Activated naive CD8-positive, alpha-beta T cell treated with anti-CD3 and anti-CD28 coated beads, Interleukin-2, amount 50 U/mL, for 24 hours (primary cell): ENCODE measurements around the gene ARSB.
"Not testable (repeated sequence)": the region's sequence is repeated elsewhere in the genome, so short reads cannot be mapped to it uniquely, and the experiment has no call there.

Experiments
- ATAC-seq: fragments of 150-1000 bp; cut with Tn5 transposase; one replicate; pipeline ENCODE4 v1.10.0; 2021
- DNase-seq: peaks from one replicate; pipeline ENCODE4 v3.0.0; 2021
- H3K27ac Mint-ChIP-seq: one replicate; pipeline ENCODE4 v1.8.0; 2021; ENCODE audit warnings: mild to moderate bottlenecking, mixed read lengths
- H3K27me3 Mint-ChIP-seq: one replicate; pipeline ENCODE4 v1.8.0; 2021; ENCODE audit warnings: mixed read lengths
- H3K36me3 Mint-ChIP-seq: one replicate; pipeline ENCODE4 v1.8.0; 2021; ENCODE audit warnings: low read depth, mixed read lengths
- H3K4me1 Mint-ChIP-seq: one replicate; pipeline ENCODE4 v1.8.0; 2021; ENCODE audit warnings: mixed read lengths
- H3K4me3 Mint-ChIP-seq: one replicate; pipeline ENCODE4 v1.8.0; 2021; ENCODE audit warnings: mild to moderate bottlenecking, moderate library complexity, mixed read lengths
- H3K9me3 Mint-ChIP-seq: one replicate; pipeline ENCODE4 v1.8.0; 2021; ENCODE audit warnings: mixed read lengths

Gene ARSB

GRCh38 chr5:78888580-78889368 is 96.3 kb downstream of the ARSB start:
- H3K27ac Mint-ChIP-seq: no peak overlapping the region
- DNase-seq: no peak
- H3K4me3 Mint-ChIP-seq: no peak overlapping the region
- no peaks in the 10 kb centered on the region for H3K27me3 Mint-ChIP-seq
- no peak for ATAC-seq
- peaks cover 23% of the 10 kb centered on the region for H3K4me1 Mint-ChIP-seq
- peaks cover 9% of the 10 kb centered on the region for H3K36me3 Mint-ChIP-seq
- H3K9me3 Mint-ChIP-seq: no peaks in the 10 kb centered on the region

- H3K9me3 Mint-ChIP-seq: no peaks in the 10 kb centered on the region
- ATAC-seq: peak; percentile 96
- DNase-seq: peak; percentile 12
- H3K27me3 Mint-ChIP-seq: no peaks in the 10 kb centered on the region
- H3K4me3 Mint-ChIP-seq: no peak overlapping the region
- H3K36me3 Mint-ChIP-seq: peaks cover 9% of the 10 kb centered on the region
- H3K4me1 Mint-ChIP-seq: peaks cover 23% of the 10 kb centered on the region
- H3K27ac Mint-ChIP-seq: no peak overlapping the region
Observed at GRCh38 chr5:78887384-78888118, 97.6 kb downstream of the ARSB start.

- no peaks in the 10 kb centered on the region for H3K27me3 Mint-ChIP-seq
- DNase-seq: no peak
- H3K4me1 Mint-ChIP-seq: peaks cover 23% of the 10 kb centered on the region
Observed at GRCh38 chr5:78886341-78887230, 98.5 kb downstream of the ARSB start.

GRCh38 chr5:78881884-78882283 is 103.2 kb downstream of the ARSB start:
- DNase-seq: no peak
- H3K4me1 Mint-ChIP-seq: peaks cover under 1% of the 10 kb centered on the region
- no peaks in the 10 kb centered on the region for H3K9me3 Mint-ChIP-seq
- peaks cover 12% of the 10 kb centered on the region for H3K36me3 Mint-ChIP-seq
- no peak overlapping the region for H3K4me3 Mint-ChIP-seq
- H3K27me3 Mint-ChIP-seq: no peaks in the 10 kb centered on the region
- ATAC-seq: no peak
- no peak overlapping the region for H3K27ac Mint-ChIP-seq

More at GRCh38 chr5:78886341-78887230, 98.5 kb downstream of the ARSB start:
- Mint-ChIP-seq H3K9me3 (no peaks in the 10 kb centered on the region), H3K4me3 (no peak overlapping the region), H3K36me3 (peaks cover 12% of the 10 kb centered on the region), H3K27ac (no peak overlapping the region)
- no peak for ATAC-seq

- Mint-ChIP-seq H3K9me3 (no peaks in the 10 kb centered on the region), H3K36me3 (peaks cover 8% of the 10 kb centered on the region), H3K4me1 (no peaks in the 10 kb centered on the region), H3K27me3 (no peaks in the 10 kb centered on the region), H3K27ac (no peak overlapping the region), H3K4me3 (no peak overlapping the region)
- DNase-seq (no peak), ATAC-seq (no peak)
Observed at GRCh38 chr5:78879516-78879915, 105.6 kb downstream of the ARSB start.

GRCh38 chr5:78866076-78866475 is 119.0 kb downstream of the ARSB start:
- not testable (repeated sequence) for DNase-seq, H3K4me1 Mint-ChIP-seq, H3K4me3 Mint-ChIP-seq, H3K27me3 Mint-ChIP-seq, ATAC-seq, H3K27ac Mint-ChIP-seq
- Mint-ChIP-seq H3K36me3 (peaks cover 30% of the 10 kb centered on the region), H3K9me3 (peaks cover 19% of the 10 kb centered on the region)

- H3K9me3 Mint-ChIP-seq: peaks cover 17% of the 10 kb centered on the region
- H3K27me3 Mint-ChIP-seq: no peaks in the 10 kb centered on the region
- no peaks in the 10 kb centered on the region for H3K4me1 Mint-ChIP-seq
- ATAC-seq: no peak
- H3K36me3 Mint-ChIP-seq: peaks cover 32% of the 10 kb centered on the region
- DNase-seq: no peak
- no peak overlapping the region for H3K4me3 Mint-ChIP-seq
- H3K27ac Mint-ChIP-seq: no peak overlapping the region
Observed at GRCh38 chr5:78858364-78858763, 126.7 kb downstream of the ARSB start.

- Mint-ChIP-seq H3K36me3 (peaks cover 23% of the 10 kb centered on the region), H3K9me3 (peaks cover 10% of the 10 kb centered on the region), H3K4me1 (no peaks in the 10 kb centered on the region), H3K27ac (no peak overlapping the region), H3K4me3 (no peak overlapping the region), H3K27me3 (no peaks in the 10 kb centered on the region)
- no peak for ATAC-seq
- DNase-seq: no peak
Observed at GRCh38 chr5:78855026-78855425, 130.1 kb downstream of the ARSB start.

- not testable (repeated sequence) for H3K27me3 Mint-ChIP-seq, H3K27ac Mint-ChIP-seq, ATAC-seq, H3K4me1 Mint-ChIP-seq, DNase-seq, H3K4me3 Mint-ChIP-seq
- peaks cover 10% of the 10 kb centered on the region for H3K9me3 Mint-ChIP-seq
- H3K36me3 Mint-ChIP-seq: peaks cover 10% of the 10 kb centered on the region
Observed at GRCh38 chr5:78851891-78852290, 133.2 kb downstream of the ARSB start.

- peaks cover 2% of the 10 kb centered on the region for H3K9me3 Mint-ChIP-seq
- no peaks in the 10 kb centered on the region for H3K27me3 Mint-ChIP-seq
- H3K27ac Mint-ChIP-seq: no peak overlapping the region
- H3K4me3 Mint-ChIP-seq: no peak overlapping the region
- no peaks in the 10 kb centered on the region for H3K36me3 Mint-ChIP-seq
- DNase-seq (no peak), ATAC-seq (no peak)
- no peaks in the 10 kb centered on the region for H3K4me1 Mint-ChIP-seq
Observed at GRCh38 chr5:78845470-78845869, 139.6 kb downstream of the ARSB start.

GRCh38 chr5:78843436-78843835 is 141.7 kb downstream of the ARSB start:
- no peak overlapping the region for H3K27ac Mint-ChIP-seq
- peaks cover 10% of the 10 kb centered on the region for H3K36me3 Mint-ChIP-seq
- no peak for DNase-seq
- no peaks in the 10 kb centered on the region for H3K4me1 Mint-ChIP-seq
- no peak overlapping the region for H3K4me3 Mint-ChIP-seq
- no peaks in the 10 kb centered on the region for H3K27me3 Mint-ChIP-seq
- H3K9me3 Mint-ChIP-seq: peaks cover 2% of the 10 kb centered on the region
- ATAC-seq: no peak

- Mint-ChIP-seq H3K4me1 (no peaks in the 10 kb centered on the region), H3K27ac (no peak overlapping the region)
Observed at GRCh38 chr5:78841767-78842166, 143.3 kb downstream of the ARSB start.

GRCh38 chr5:78838753-78839152 is 146.4 kb downstream of the ARSB start:
- Mint-ChIP-seq H3K27me3 (no peaks in the 10 kb centered on the region), H3K9me3 (no peaks in the 10 kb centered on the region), H3K4me1 (no peaks in the 10 kb centered on the region), H3K36me3 (peaks cover 10% of the 10 kb centered on the region), H3K4me3 (no peak overlapping the region), H3K27ac (no peak overlapping the region)
- DNase-seq: no peak
- no peak for ATAC-seq

More at GRCh38 chr5:78841767-78842166, 143.3 kb downstream of the ARSB start:
- no peak for ATAC-seq
- H3K4me3 Mint-ChIP-seq: no peak overlapping the region
- DNase-seq: no peak
- H3K27me3 Mint-ChIP-seq: no peaks in the 10 kb centered on the region
- H3K36me3 Mint-ChIP-seq: peaks cover 10% of the 10 kb centered on the region
- H3K9me3 Mint-ChIP-seq: peaks cover 2% of the 10 kb centered on the region

- Mint-ChIP-seq H3K9me3 (no peaks in the 10 kb centered on the region), H3K4me1 (no peaks in the 10 kb centered on the region), H3K36me3 (peaks cover 10% of the 10 kb centered on the region), H3K27ac (no peak overlapping the region), H3K27me3 (no peaks in the 10 kb centered on the region), H3K4me3 (no peak overlapping the region)
- DNase-seq (no peak), ATAC-seq (no peak)
Observed at GRCh38 chr5:78837836-78838235, 147.3 kb downstream of the ARSB start.
